SK-N-SH treated with all-trans-retinoic acid at 6 μM for 48 hours (cell line): Measurements from ENCODE around the gene DOK4.

Source experiments
- ATAC-seq: fragments of 200-7000 bp; cut with Tn5 transposase; 3 replicates; pipeline ENCODE4 v1.9.1; 2020; ENCODE audit warnings: mild to moderate bottlenecking, moderate library complexity
- ARNTL ChIP-seq: fragments of 450-650 bp; formaldehyde crosslinking; IDR thresholded peaks from 2 replicates; pipeline ENCODE4 v1.5.0; 2020; ENCODE audit warnings: low read depth, mild to moderate bottlenecking, moderate library complexity, borderline replicate concordance
- BACH2 ChIP-seq: fragments of 250-450 bp; sonication (Bioruptor Pico); IDR thresholded peaks from 2 replicates; pipeline ENCODE4 v1.9.0; 2021; ENCODE audit warnings: mild to moderate bottlenecking, borderline replicate concordance
- ESRRG ChIP-seq: fragments of 250-450 bp; sonication (Bioruptor Pico); IDR thresholded peaks from 2 replicates; pipeline ENCODE4 v1.6.1; 2021; ENCODE audit warnings: mild to moderate bottlenecking
- GLIS3 ChIP-seq: fragments of 250-450 bp; sonication (Bioruptor Pico); IDR thresholded peaks from 2 replicates; pipeline ENCODE4 v1.5.0; 2020; ENCODE audit warnings: mild to moderate bottlenecking, moderate library complexity
- ISL1 ChIP-seq: fragments of 250-450 bp; sonication (Bioruptor Pico); IDR thresholded peaks from 2 replicates; pipeline ENCODE4 v2.1.2; 2022; ENCODE audit warnings: mild to moderate bottlenecking, moderate library complexity
- OSR1 ChIP-seq: fragments of 250-450 bp; sonication (Bioruptor Pico); IDR thresholded peaks from 2 replicates; pipeline ENCODE4 v1.8.0; 2022; ENCODE audit warnings: moderate library complexity, mild to moderate bottlenecking, inconsistent platforms
- PPARA ChIP-seq: fragments of 250-450 bp; sonication (Bioruptor Pico); IDR thresholded peaks from 2 replicates; pipeline ENCODE4 v1.5.0; 2020; ENCODE audit warnings: mild to moderate bottlenecking, borderline replicate concordance
- TCF4 ChIP-seq: fragments of 250-450 bp; sonication (Bioruptor Pico); IDR thresholded peaks from 2 replicates; pipeline ENCODE4 v1.8.0; 2021; ENCODE audit warnings: mild to moderate bottlenecking, moderate library complexity, borderline replicate concordance
- TOX ChIP-seq: fragments of 250-450 bp; sonication (Bioruptor Pico); IDR thresholded peaks from 2 replicates; pipeline ENCODE4 v1.8.0; 2021; ENCODE audit warnings: mild to moderate bottlenecking, moderate library complexity, borderline replicate concordance
- ZFP30 ChIP-seq: fragments of 450-650 bp; formaldehyde crosslinking; IDR thresholded peaks from 2 replicates; pipeline ENCODE4 v1.5.0; 2022; ENCODE audit warnings: mild to moderate bottlenecking, moderate library complexity
- ZNF8 ChIP-seq: fragments of 450-650 bp; formaldehyde crosslinking; IDR thresholded peaks from 2 replicates; pipeline ENCODE4 v1.5.0; 2020; ENCODE audit warnings: mild to moderate bottlenecking, moderate library complexity
- TF ChIP-seq, protein P1 (sequence below): fragments of 250-450 bp; sonication (Bioruptor Pico); IDR thresholded peaks from 2 replicates; pipeline ENCODE4 v1.8.0; 2020; ENCODE audit warnings: mild to moderate bottlenecking, moderate library complexity, borderline replicate concordance
- TF ChIP-seq, protein P2 (sequence below): fragments of 250-450 bp; sonication (Bioruptor Pico); IDR thresholded peaks from 2 replicates; pipeline ENCODE4 v1.5.0; 2020; ENCODE audit warnings: mild to moderate bottlenecking, moderate library complexity
- TF ChIP-seq, protein P3 (sequence below): fragments of 250-450 bp; sonication (Bioruptor Pico); IDR thresholded peaks from 2 replicates; pipeline ENCODE4 v1.8.0; 2021; ENCODE audit warnings: low read depth, mild to moderate bottlenecking, moderate library complexity, borderline replicate concordance
- TF ChIP-seq, protein P4 (sequence below): fragments of 250-450 bp; sonication (Bioruptor Pico); IDR thresholded peaks from 2 replicates; pipeline ENCODE4 v1.5.1; 2021; ENCODE audit warnings: mild to moderate bottlenecking, moderate library complexity

The DOK4 gene

DNA sequence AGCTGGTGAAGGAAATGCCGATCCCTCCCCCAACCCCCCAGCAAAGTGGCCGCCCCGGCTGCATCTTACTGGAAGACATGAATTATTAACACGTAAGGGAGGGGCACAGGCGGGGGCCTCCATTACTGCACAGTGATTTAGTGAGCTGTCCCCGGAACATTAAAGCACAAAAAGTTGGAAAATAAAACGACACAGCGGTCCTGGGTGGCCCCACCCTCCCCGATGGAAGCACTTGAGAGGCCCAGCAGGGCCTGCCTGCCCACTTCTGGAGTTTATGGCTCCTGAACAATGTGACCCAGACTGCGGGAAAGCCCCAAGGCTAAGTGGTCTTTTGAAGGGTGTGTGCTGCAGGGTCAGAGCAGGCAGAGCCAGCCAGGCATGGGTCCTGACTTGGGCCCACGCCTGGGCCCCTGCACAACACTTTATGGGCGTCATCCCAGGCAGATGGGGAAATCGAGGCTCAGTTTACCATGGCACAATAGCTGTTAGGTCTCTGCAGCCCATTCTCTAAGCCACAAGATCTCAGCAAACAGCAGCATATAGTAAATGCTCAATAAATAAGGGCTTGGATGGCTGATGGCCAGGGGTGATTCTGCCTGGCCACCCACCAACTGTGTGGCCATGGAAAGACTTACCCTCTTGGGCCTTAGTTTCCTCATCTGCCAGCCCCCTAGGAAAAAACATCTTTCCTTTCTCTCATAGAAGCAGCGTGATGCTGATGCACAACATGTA lies 27.2 kb upstream of the DOK4 start:
- ATAC-seq: no peak
- TF ChIP-seq, protein P1, sequence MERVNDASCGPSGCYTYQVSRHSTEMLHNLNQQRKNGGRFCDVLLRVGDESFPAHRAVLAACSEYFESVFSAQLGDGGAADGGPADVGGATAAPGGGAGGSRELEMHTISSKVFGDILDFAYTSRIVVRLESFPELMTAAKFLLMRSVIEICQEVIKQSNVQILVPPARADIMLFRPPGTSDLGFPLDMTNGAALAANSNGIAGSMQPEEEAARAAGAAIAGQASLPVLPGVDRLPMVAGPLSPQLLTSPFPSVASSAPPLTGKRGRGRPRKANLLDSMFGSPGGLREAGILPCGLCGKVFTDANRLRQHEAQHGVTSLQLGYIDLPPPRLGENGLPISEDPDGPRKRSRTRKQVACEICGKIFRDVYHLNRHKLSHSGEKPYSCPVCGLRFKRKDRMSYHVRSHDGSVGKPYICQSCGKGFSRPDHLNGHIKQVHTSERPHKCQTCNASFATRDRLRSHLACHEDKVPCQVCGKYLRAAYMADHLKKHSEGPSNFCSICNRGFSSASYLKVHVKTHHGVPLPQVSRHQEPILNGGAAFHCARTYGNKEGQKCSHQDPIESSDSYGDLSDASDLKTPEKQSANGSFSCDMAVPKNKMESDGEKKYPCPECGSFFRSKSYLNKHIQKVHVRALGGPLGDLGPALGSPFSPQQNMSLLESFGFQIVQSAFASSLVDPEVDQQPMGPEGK (CRISPR knock-in tag): 0 out of 2 replicates have a peak, but pooled peaks have one; percentile 20
- TF ChIP-seq, protein P2, sequence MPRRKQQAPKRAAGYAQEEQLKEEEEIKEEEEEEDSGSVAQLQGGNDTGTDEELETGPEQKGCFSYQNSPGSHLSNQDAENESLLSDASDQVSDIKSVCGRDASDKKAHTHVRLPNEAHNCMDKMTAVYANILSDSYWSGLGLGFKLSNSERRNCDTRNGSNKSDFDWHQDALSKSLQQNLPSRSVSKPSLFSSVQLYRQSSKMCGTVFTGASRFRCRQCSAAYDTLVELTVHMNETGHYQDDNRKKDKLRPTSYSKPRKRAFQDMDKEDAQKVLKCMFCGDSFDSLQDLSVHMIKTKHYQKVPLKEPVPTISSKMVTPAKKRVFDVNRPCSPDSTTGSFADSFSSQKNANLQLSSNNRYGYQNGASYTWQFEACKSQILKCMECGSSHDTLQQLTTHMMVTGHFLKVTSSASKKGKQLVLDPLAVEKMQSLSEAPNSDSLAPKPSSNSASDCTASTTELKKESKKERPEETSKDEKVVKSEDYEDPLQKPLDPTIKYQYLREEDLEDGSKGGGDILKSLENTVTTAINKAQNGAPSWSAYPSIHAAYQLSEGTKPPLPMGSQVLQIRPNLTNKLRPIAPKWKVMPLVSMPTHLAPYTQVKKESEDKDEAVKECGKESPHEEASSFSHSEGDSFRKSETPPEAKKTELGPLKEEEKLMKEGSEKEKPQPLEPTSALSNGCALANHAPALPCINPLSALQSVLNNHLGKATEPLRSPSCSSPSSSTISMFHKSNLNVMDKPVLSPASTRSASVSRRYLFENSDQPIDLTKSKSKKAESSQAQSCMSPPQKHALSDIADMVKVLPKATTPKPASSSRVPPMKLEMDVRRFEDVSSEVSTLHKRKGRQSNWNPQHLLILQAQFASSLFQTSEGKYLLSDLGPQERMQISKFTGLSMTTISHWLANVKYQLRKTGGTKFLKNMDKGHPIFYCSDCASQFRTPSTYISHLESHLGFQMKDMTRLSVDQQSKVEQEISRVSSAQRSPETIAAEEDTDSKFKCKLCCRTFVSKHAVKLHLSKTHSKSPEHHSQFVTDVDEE (CRISPR knock-in tag): no peak

DNA sequence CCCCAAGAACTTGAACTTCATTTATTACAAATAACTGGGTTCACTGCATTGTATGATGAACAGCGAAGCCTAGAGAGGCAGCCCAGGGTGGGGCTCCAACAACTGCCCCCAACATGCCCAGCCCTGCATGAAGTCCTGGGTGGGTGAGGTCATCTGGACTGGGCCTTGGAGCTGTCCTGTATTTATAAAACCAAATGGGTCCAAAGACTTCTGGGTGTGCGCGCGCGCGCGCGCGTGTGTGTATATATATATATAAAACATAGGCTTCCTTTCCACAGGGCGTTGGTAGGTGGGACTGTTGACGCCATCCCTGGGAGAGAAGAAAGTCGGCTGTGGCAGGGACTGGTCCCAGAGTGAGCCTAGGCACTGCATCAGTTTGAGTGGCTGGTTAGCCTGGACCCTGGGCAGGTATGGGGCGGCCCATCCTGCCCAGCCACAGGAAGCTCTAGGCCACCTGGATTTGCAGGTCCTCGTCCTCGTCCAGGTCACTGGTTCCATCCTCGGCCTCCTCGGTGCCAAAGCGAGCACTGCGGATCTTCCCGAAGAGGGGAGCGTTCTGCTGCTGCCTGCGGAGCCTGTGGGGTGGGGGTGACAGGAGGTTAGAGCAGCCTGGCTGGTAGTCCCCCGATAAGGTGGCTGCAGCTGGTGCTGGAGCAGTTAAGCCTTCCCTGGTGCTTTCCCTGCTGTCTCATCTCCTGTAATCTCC lies 26.2 kb upstream of the DOK4 start:
- TF ChIP-seq, protein P2 (CRISPR knock-in tag): no peak
- TF ChIP-seq ARNTL (no peak), BACH2 (CRISPR knock-in tag) (no peak)
- TF ChIP-seq, protein P3, sequence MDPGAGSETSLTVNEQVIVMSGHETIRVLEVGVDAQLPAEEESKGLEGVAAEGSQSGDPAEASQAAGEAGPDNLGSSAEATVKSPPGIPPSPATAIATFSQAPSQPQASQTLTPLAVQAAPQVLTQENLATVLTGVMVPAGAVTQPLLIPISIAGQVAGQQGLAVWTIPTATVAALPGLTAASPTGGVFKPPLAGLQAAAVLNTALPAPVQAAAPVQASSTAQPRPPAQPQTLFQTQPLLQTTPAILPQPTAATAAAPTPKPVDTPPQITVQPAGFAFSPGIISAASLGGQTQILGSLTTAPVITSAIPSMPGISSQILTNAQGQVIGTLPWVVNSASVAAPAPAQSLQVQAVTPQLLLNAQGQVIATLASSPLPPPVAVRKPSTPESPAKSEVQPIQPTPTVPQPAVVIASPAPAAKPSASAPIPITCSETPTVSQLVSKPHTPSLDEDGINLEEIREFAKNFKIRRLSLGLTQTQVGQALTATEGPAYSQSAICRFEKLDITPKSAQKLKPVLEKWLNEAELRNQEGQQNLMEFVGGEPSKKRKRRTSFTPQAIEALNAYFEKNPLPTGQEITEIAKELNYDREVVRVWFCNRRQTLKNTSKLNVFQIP (CRISPR knock-in tag): no peak
- TF ChIP-seq, all 23 proteins: peak for 0
- no peak for ATAC-seq

DNA sequence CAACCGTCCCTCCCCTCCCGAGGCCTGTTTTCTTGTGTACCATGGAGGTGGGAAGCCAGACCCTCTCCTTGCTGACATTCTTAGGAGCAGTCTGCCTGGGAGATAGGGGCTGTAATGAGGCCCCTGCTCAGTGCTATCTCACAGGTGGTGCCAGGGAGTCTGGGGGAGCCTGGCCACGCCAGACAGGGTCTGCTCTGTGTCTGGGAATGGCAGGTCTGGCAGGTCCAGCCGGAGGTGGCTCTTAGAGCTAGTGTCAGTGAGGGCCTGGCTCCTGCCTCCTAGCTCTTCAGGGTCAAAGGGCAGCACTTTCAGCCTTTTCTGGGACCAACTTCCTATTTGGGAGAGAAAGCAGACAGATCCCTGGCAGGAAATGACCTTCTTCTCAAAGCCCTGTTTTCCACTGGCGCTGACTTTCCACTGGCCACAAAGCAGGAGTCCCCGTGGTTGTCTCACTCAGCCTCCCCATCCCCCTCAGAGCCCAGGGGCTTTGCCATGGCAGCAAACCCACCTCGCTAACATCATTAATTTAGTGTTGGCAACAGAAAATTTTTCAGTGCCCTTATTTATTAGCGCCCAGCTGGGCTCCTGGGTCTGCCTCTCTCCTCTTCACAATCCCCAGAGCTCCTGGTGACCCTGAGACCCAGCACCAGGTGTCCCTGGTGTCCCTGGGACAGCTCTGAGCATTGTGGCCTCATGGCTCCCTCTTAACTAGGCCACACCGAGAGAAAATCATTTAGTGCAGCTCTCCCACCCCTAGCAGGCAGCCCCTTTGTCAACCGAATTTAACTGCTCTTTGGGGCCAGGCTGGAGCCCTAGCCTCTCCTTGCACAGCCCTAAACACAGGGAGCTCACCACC lies 24.0 kb upstream of the DOK4 start:
- ATAC-seq: peak; percentile 43; the same call in 2 of the 3 replicates
- TF ChIP-seq ESRRG (CRISPR knock-in tag) (no peak), PPARA (CRISPR knock-in tag) (no peak), TOX (CRISPR knock-in tag) (no peak), ZNF8 (no peak), TCF4 (CRISPR knock-in tag) (peak; percentile 75; the same call in 1 of the 2 replicates), ZFP30 (no peak), GLIS3 (CRISPR knock-in tag) (no peak), OSR1 (no peak), ISL1 (CRISPR knock-in tag) (no peak)
- TF ChIP-seq, protein P2 (CRISPR knock-in tag): peak; percentile 46
- TF ChIP-seq, protein P1 (CRISPR knock-in tag): no peak
- TF ChIP-seq, protein P4, sequence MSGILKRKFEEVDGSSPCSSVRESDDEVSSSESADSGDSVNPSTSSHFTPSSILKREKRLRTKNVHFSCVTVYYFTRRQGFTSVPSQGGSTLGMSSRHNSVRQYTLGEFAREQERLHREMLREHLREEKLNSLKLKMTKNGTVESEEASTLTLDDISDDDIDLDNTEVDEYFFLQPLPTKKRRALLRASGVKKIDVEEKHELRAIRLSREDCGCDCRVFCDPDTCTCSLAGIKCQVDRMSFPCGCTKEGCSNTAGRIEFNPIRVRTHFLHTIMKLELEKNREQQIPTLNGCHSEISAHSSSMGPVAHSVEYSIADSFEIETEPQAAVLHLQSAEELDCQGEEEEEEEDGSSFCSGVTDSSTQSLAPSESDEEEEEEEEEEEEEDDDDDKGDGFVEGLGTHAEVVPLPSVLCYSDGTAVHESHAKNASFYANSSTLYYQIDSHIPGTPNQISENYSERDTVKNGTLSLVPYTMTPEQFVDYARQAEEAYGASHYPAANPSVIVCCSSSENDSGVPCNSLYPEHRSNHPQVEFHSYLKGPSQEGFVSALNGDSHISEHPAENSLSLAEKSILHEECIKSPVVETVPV (CRISPR knock-in tag): no peak
